HuH-7.5 (cell line): ENCODE results near the gene SND1.
"Not testable (repeated sequence)": the region's sequence is repeated elsewhere in the genome, so short reads cannot be mapped to it uniquely, and the experiment has no call there.

Source experiments
- DNase-seq: peaks from one replicate; pipeline ENCODE4 v3.0.0; 2011; ENCODE audit warnings: low spot score

Gene SND1

DNA sequence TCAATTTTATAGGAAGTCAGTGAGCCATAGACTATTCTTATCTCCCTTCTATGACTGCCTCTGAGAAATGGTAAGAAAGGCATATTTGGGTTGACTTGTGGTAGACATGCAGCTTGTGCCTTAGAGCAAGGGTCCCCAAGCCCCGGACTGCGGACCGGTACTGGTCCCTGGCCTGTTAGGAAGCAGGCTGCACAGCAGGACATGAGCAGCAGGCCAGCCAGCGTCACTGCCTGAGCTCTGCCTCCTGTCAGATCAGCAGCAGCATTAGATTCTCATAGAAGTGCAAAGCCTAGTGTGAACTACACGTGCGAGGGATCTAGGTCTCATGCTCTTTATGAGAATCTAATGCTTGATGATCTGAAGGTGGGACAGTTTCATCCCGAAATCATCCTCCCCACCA, 180.6 kb downstream of the SND1 start:
- no peak for DNase-seq

DNA sequence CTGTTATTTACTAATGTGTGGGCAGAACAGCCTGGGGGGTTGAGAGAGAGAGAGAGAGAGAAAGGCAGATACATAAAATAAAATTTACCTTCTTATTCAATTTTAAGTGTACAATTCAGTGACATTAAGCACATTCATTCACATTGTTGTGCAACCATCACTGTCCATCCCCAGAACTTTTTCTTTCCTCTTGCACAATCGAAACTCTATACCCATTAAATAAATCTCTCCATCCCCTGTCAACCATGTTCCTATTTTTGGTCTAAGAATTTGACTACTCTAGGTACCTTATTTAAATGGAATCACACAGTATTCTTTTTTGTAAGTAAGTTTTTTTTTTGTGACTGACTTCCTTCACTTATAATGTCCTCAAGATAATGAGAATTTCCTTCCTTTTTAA, 181.6 kb downstream of the SND1 start:
- no peak for DNase-seq

- no peak for DNase-seq
Observed at GRCh38 chr7:127835679-127836078, 183.7 kb downstream of the SND1 start.

GRCh38 chr7:127837816-127838410, 185.9 kb downstream of the SND1 start:
- DNase-seq = not testable (repeated sequence)

DNA sequence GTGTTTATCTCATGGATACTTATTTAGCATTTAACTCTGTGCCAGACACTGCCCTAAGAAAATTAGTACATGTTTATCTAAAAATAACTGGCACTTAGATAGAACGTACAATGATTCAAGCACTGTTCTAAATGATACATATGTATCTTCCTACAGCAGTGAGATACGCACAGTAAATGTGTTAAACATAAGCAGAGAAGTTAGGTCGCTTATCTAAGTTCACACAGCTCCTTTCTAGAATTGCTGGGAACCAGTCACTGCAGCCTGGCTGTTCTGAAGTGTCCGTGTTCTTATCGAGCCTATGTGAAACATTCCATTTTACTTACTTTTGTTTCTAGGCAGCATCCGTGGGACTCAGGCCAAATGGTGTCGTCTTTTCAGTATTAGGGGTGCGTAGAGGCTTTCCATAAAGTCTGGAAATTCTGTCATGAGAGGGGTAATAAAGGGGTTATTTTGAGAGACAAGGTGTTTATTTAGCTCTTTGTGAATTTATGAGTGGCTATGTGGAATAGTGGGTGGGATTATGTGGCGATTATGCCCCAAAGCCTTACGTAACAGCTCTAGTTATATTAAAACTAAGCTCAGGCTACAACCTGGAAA, 186.9 kb downstream of the SND1 start:
- no peak for DNase-seq

DNA sequence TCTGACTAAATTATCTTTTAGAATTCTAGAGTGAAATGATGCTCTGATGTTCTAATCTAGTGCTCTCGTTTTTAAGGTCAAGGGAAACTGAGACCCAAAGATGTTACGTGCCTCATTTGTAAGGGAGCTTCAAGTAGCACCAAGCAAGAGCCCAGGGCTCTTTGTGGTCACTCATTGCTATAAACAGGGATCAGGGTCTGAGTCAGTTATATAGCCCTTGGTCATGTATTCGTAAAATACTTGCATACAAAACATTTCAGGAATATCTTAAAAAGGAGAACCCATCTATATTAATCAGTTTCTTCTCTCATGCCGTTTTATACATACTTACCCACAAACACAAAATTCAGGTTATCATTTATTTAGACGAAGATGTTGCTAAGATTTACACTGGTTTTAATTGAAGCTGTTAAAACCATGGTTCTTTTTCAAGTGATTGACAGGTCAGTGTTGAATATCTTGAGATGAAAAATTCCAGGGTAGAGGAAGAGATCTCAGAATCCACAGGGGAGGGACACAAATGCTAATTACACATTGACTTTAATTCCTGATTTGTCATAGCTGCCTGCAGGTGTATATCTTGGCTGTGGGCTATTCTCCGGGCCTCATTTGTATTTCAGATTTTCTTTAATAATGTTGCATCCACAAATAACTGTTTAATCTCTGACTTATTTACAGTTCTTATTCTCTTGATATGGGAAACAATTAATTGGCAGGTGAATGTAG, 188.4 kb downstream of the SND1 start:
- DNase-seq = no peak

- DNase-seq = no peak
Observed at GRCh38 chr7:127844165-127844564, 192.2 kb downstream of the SND1 start.

- DNase-seq = no peak
Observed at GRCh38 chr7:127844707-127845331, 192.8 kb downstream of the SND1 start.

- no peak for DNase-seq
Observed at GRCh38 chr7:127845522-127846214, 193.7 kb downstream of the SND1 start.

DNA sequence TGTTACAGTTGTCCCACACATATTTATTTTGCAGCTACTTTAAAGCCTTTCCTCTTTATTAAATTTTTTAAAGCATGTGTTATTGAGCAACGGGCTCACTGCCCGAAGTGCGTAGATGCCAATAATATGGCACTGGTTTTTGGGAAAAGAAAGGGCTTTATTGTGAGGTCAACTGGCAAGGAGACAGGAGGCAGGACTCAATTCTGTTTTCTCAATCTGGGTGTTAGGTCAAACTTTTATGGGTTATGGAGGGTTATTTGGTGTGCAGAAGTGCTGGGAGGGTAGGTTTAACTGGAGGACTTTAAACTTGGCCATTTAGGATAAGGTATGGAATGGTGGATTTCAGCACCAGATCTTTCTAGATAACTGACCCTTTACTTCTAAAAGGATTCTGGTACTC, 195.6 kb downstream of the SND1 start:
- DNase-seq = no peak

- DNase-seq = no peak
Observed at GRCh38 chr7:127848241-127848640, 196.2 kb downstream of the SND1 start.

DNA sequence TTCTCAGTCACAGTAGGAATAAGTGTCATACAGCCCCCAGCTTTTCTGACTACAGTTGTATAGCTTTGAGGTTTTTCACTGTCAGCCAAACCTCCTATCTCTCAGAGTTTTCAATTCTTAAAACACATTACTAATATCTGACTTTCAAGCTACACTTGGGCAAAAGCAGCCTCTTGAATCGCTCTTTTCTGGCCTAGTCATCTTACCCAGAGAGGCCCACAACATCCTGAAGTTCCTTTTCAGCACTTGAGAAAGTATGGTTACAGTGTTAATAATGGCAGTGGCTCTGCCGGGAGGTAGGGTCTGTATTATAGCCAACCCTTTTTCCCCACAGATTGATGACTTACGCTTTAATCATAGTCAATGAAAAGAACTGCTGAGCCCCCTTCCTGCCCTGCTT, 198.2 kb downstream of the SND1 start:
- DNase-seq = no peak

- no peak for DNase-seq
Observed at GRCh38 chr7:127854383-127854782, 202.4 kb downstream of the SND1 start.

DNA sequence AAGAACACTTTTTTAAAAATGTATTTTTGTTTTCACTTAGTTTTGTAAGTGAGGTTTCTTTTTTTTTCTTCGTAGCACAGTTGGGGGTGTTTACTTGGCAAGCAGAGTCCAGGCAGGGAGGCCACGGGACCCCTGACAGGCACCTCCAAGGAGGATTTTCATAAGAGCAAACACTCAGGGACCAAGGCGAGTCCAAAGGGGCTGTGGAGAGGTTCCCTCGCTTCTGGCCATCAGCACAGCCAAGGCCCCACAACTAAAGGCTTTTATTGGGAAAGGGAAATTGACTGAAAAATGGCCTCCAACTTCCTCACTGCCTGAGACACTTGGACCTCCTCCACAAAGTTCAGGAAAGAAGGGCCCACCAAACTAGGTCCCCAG, 205.5 kb downstream of the SND1 start:
- DNase-seq = no peak

DNA sequence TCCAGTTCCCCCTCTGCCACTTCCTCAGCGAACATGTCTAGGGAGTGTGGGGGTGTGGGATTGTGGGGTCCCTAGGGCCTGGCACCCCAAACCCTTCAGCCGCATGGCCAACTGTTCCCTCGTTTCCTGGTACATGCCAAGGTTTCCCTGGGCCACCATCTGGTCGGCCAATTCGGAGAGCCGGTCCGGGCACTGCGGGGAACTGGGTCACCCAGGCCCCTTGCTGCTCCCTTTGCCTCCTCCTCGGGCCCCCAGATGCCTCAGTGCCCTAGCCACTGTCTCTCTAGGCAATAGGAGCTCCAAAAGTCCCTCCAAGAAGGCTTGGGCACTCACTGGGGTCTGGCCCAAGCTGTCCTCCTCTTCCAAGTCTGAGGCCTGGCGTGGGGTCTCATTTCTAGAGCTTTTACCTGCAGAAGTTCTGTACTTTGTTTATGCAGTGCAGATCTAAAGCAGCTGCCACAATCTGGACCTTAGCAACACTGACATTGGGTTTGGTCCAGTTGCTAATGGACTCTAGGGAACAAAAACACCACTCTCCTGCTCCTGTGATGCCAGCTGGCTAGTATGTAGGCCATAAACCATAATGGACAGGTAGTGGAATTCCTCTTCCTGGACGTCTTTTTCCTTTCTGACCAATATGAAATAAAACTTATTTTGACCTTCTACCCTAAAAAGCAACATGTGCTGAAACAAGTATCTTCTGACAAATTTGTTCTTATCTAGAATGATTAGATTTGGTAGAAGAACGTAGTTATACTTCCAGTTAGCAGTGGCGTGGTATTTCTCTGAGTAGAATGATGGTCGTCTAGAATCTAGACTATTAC, 206.3 kb downstream of the SND1 start:
- no peak for DNase-seq

DNA sequence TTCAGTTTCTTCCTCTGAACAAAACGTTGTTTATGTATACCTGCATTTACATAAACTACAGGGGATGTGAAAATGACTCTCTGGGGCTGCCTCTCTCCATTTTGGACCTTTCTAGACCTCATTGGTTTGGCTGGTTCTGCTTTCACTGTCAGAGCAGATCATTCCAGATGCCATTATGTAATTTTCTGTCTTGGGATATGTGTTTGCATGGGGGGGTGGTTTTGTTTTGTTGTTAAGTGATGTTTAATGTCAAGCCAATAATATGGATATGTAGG, 206.9 kb downstream of the SND1 start:
- no peak for DNase-seq

DNA sequence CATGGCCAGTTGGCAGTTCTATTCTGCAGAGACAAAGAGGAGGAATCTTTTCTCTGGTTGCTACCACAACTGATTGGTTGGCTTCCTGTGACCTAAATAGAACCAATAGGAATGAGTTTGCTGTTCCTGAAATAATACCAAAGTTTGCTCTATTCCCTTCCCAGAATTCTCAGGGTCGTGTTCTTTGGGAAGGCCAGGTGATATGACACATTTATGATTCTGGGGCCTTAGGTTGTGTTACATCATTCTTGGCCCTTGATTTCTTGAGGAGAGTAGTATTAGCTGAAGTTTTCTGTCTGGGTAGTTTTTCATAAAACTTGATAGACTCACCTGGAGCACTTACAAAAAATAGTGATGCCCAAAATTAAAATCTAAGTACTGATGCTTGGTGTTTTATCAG, 207.3 kb downstream of the SND1 start:
- DNase-seq = no peak

- DNase-seq = no peak
Observed at GRCh38 chr7:127862525-127862924, 210.5 kb downstream of the SND1 start.

DNA sequence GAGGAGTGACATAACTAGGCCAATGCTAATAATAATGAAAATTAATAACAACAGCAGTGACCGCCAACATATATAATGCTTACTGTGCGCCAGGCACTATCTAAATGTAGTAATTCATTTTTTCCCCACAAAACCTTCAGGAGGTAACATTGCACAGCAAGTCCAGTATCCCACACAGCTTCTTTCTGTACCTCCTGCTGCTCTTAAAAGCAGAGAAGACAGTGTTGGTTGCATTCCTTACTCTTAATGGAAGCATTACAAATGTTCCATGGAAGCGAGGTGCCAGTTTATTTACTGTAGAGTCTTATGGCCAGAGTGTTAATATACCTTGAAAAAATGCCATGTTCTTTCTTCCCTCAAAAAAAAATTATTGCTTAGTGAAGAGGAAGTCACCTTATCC, 211.1 kb downstream of the SND1 start:
- no peak for DNase-seq

DNA sequence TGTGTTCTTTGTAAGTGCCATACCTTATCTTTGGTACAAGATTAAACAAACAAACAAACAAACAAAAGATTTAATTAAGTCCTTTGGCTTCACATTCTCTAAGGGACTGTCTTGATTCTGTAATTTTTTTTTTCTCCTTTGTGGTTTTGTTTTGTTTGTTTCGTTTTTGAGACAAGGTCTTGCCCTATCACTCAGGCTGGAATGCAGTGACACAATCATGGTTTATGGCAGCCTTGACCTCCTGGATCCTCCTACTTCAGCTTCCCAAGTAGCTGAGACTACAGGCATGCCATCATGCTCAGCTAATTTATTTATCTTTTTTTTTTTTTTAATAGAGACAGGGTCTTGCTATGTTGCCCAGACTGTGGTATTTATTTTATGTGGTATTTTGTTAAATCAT, 213.5 kb downstream of the SND1 start:
- no peak for DNase-seq

- no peak for DNase-seq
Observed at GRCh38 chr7:127870231-127870907, 218.4 kb downstream of the SND1 start.
